Tibial nerve (tissue), 4 donors: ENCODE measurements around the gene HRH1. TPM values are rescaled to one million over a fixed set of nuclear protein-coding genes. Genes with fewer than 3 reads are reported as not detected.
"Not testable (repeated sequence)": the region's sequence is repeated elsewhere in the genome, so short reads cannot be mapped to it uniquely, and the experiment has no call there.

Experiments
- DNase-seq, 2 donors: peaks; one replicate each; pipeline ENCODE4 v3.0.0-alpha.2; 2019; ENCODE audit warnings: low spot score in 2 of 2
- H3K27ac ChIP-seq, 4 donors: fragments of 200-600 bp; sonication (generic) in 3 of 4; one replicate each; pipeline ENCODE4 v1.5.1; 2017 to 2019; ENCODE audit warnings: mild to moderate bottlenecking in 1 of 4
- H3K27me3 ChIP-seq, 2 donors: fragments of 200-600 bp; sonication (generic) in 1 of 2; one replicate each; pipeline versions ENCODE4 v1.5.1 to v1.6.0; 2017 to 2019
- H3K36me3 ChIP-seq, 3 donors: fragments of 200-600 bp; sonication (generic); one replicate each; pipeline ENCODE4 v1.5.1; 2018 to 2019
- H3K4me1 ChIP-seq, 4 donors: fragments of 200-600 bp; sonication (generic) in 3 of 4; one replicate each; pipeline ENCODE4 v1.5.1; 2017 to 2019
- H3K4me3 ChIP-seq, 4 donors: fragments of 200-600 bp; sonication (generic) in 3 of 4; one replicate each; pipeline ENCODE4 v1.5.1; 2017 to 2019; ENCODE audit warnings: mild to moderate bottlenecking in 1 of 4, moderate library complexity in 1 of 4
- H3K9me3 ChIP-seq, 4 donors: fragments of 200-600 bp; sonication (generic) in 3 of 4; one replicate each; pipeline ENCODE4 v1.5.1; 2017 to 2019
- EP300 ChIP-seq, 2 donors: sonication (generic); formaldehyde crosslinking; IDR thresholded peaks; one replicate each; pipeline ENCODE4 v1.6.1; 2017; ENCODE audit warnings: antibody characterized with exemption in 2 of 2, mild to moderate bottlenecking in 1 of 2
- POLR2A ChIP-seq, 2 donors: fragments of 450-650 bp; IDR thresholded peaks; one replicate each; pipeline ENCODE4 v1.6.1; 2017; ENCODE audit warnings: antibody characterized with exemption in 2 of 2, mild to moderate bottlenecking in 2 of 2, moderate library complexity in 2 of 2
- WGBS, 2 donors: methylation state at CpG; one replicate each; pipeline ENCODE4 v1.1.5; 2018; 5-methylcytosine and 5-hydroxymethylcytosine counted together
- total RNA-seq, 4 donors: library from RNA; depleted of rRNA; stranded (reverse); fragments of >200 nt; gene quantifications; one replicate each; pipeline ENCODE4 v1.1.0, GENCODE V29; 2016
- TF ChIP-seq, protein P1 (sequence below), 5 experiments: fragments of 200-600 bp in 3 of 5; fragments of 450-650 bp in 2 of 5; sonication (generic) in 3 of 5; IDR thresholded peaks; one replicate each; pipeline ENCODE4 v1.5.1; 2016 to 2019; ENCODE audit warnings: antibody characterized with exemption in 5 of 5, mild to moderate bottlenecking in 3 of 5, moderate library complexity in 2 of 5

HRH1 gene
- total RNA-seq, 4 donors from 2014 or later, result 13.8 to 20.3 (median 15.9) TPM

DNA sequence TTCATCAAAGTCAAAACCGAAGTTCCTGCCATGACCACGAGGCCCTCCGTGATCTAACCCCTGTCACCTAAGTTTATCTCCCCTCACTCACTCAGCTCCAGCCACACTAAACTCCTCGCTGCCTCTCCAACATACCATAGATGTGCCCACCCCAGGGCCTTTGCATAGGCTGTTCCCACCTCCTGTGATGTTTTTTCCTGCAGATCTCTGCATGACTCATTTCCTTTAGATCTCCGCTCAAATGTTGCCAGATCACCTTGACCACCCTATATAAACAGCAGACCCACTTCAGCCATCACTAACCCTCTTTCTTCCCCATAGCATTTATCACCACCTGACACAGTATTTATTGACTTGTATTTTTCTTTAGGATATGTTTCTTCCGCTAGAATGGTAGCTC lies 58.5 kb downstream of the HRH1 start:
- Histone ChIP-seq H3K4me1 (peaks cover 0 to 21% (median 0%) of the 10 kb centered on the region in 4 donors), H3K27ac (no peak overlapping the region), H3K27me3 (no peaks in the 10 kb centered on the region), H3K9me3 (no peaks in the 10 kb centered on the region), H3K4me3 (no peak overlapping the region), H3K36me3 (no peaks in the 10 kb centered on the region)
- DNase-seq, result no peak
- WGBS, 2 donors, result 93 to 96% methylated on average over 6 of the region's 6 CpGs
- TF ChIP-seq EP300 (IDR thresholded peaks at IDR 0.05) (no peak), POLR2A (IDR thresholded peaks at IDR 0.05) (no peak)
- TF ChIP-seq, protein P1, sequence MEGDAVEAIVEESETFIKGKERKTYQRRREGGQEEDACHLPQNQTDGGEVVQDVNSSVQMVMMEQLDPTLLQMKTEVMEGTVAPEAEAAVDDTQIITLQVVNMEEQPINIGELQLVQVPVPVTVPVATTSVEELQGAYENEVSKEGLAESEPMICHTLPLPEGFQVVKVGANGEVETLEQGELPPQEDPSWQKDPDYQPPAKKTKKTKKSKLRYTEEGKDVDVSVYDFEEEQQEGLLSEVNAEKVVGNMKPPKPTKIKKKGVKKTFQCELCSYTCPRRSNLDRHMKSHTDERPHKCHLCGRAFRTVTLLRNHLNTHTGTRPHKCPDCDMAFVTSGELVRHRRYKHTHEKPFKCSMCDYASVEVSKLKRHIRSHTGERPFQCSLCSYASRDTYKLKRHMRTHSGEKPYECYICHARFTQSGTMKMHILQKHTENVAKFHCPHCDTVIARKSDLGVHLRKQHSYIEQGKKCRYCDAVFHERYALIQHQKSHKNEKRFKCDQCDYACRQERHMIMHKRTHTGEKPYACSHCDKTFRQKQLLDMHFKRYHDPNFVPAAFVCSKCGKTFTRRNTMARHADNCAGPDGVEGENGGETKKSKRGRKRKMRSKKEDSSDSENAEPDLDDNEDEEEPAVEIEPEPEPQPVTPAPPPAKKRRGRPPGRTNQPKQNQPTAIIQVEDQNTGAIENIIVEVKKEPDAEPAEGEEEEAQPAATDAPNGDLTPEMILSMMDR (IDR thresholded peaks at IDR 0.05), result no peak

DNA sequence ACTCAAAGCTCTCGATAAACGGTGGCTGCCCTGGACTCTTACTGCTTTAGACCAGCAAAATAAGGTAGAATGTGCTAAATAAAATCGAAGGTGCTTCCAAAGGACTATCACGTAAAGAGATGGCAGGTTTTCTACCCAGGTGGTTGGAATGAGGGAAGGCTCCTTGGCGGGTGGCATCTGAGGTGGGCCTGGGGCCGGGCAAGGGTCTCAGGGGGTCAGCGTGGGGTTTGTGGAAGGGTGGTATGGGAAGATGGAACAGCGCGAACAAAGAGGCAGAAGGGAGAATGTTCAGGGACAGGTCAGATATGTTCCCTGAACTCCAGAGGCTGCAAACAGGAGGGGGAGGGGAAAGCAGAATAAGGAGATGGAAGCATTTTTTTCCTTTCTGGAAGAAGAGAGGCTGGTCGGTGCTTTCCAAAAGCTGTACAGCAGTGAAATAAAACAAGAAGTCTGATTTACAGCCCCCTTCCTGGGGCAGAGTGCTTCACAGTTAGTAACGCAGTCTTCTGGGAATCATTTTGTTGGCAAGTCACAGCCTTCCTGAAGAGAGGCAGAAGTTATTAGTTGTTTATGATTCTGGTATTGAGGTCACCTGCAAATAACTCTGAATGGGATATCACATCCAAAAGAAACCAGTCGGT lies 59.6 kb downstream of the HRH1 start:
- no peak overlapping the region for H3K27ac ChIP-seq
- no peak overlapping the region for H3K4me3 ChIP-seq
- no peaks in the 10 kb centered on the region for H3K9me3 ChIP-seq
- no peaks in the 10 kb centered on the region for H3K27me3 ChIP-seq
- TF ChIP-seq, protein P1 (IDR thresholded peaks at IDR 0.05), result no peak
- TF ChIP-seq POLR2A (IDR thresholded peaks at IDR 0.05) (no peak), EP300 (IDR thresholded peaks at IDR 0.05) (no peak)
- H3K36me3 ChIP-seq, result no peaks in the 10 kb centered on the region
- DNase-seq, result no peak
- 76% methylated on average over 12 of the region's 12 CpGs for WGBS, 2 donors
- H3K4me1 ChIP-seq, result peaks cover 0 to 16% (median 0%) of the 10 kb centered on the region in 4 donors

DNA sequence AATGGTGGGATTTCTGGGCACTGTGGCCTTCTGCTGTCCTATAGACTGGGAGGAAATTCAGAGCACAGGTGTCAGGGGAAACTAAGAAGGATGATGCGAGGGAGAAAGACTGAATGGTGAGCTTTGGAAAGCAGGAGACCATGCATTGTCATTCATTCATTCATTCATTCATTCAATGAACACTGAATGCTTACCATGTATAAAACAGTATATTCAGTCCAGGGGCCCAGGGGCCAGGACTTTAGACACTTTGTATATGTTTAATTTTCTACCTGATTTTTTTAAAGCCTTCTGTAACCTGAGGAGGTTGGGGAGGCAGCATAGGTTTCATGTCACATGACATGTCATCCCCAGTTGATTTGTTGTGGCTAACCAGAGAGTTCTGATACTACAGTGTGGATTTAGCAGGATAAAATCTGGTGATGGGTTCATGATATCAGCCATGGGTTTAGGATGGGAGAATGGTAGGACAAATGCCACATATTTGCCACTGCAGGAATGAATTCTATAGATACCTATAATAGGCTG lies 60.2 kb downstream of the HRH1 start:
- no peak overlapping the region for H3K27ac ChIP-seq
- no peak for DNase-seq
- H3K9me3 ChIP-seq, result no peaks in the 10 kb centered on the region
- 80 to 87% methylated on average over 1 of the region's 1 CpG for WGBS, 2 donors
- H3K27me3 ChIP-seq, result no peaks in the 10 kb centered on the region
- TF ChIP-seq, protein P1 (IDR thresholded peaks at IDR 0.05), result no peak
- TF ChIP-seq POLR2A (IDR thresholded peaks at IDR 0.05), result no peak
- no peaks in the 10 kb centered on the region for H3K36me3 ChIP-seq
- no peak overlapping the region for H3K4me3 ChIP-seq
- H3K4me1 ChIP-seq, result peaks cover 0 to 16% (median 0%) of the 10 kb centered on the region in 4 donors

DNA sequence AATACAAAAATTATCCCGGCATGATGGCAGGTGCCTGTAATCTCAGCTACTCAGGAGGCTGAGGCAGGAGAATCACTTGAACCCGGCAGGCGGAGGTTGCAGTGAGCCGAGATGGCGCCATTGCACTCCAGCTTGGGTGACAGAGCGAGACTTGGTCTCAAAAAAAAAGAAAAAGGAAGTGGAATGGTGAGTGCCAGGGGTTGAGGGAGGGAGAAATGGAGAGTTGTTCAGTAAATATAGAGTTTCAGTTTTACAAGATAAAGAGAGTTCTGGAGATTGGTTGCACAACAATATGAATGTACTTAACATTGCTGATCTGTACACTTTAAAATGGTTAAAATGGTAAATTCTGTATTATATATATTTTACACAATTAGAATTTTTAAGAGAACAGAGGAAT lies 63.1 kb downstream of the HRH1 start:
- not testable (repeated sequence) for H3K4me3 ChIP-seq, DNase-seq, H3K36me3 ChIP-seq, H3K27me3 ChIP-seq, H3K9me3 ChIP-seq, H3K27ac ChIP-seq
- WGBS, 2 donors, result 64 to 81% methylated on average over 6 of the region's 6 CpGs
- peaks cover 0 to 14% (median 0%) of the 10 kb centered on the region in 4 donors for H3K4me1 ChIP-seq

DNA sequence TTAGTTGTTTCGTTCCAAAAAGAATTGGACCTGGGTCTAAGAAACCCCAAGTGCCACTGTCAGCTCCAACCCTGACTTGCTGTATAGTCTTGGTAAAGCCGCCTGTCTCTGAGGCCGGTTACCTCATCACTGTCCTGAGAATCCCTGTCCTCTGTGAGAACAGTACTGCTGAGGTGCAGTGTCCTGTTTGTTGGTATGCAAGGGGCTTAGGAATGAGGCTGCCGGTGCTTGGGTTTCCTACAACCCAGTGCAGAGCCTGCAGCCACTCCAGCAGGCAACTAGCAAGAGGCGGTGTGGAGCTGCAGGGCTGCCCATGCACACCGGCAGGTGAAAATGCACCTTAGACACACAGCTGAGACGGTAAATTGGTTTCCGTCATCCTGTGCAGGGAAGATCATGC lies 65.9 kb downstream of the HRH1 start:
- no peak for TF ChIP-seq POLR2A (IDR thresholded peaks at IDR 0.05)
- TF ChIP-seq, protein P1 (IDR thresholded peaks at IDR 0.05), result no peak
- TF ChIP-seq EP300 (IDR thresholded peaks at IDR 0.05), result no peak
- WGBS, 2 donors, result 74 to 75% methylated on average over 8 of the region's 8 CpGs
- DNase-seq, result no peak
- no peaks in the 10 kb centered on the region for H3K9me3 ChIP-seq
- H3K27ac ChIP-seq, result peak overlapping the region in 1 of 4 donors; percentile 3
- H3K36me3 ChIP-seq, result no peaks in the 10 kb centered on the region
- H3K4me1 ChIP-seq, result peaks cover 0 to 13% (median 0%) of the 10 kb centered on the region in 4 donors
- H3K4me3 ChIP-seq, result no peak overlapping the region
- H3K27me3 ChIP-seq, result no peaks in the 10 kb centered on the region
